ENCODE data around the gene CDC42BPA.
A peak's percentile ranks its signal among the peaks of the same experiment; 100 is the strongest.
"Not testable (repeated sequence)": the region's sequence is repeated elsewhere in the genome, so short reads cannot be mapped to it uniquely, and the experiment has no call there.

CDC42BPA gene

GRCh38 chr1:227112538-227112937 lies 205.8 kb downstream of the CDC42BPA start:
- no peak for DNase-seq

GRCh38 chr1:227111782-227112181 lies 206.5 kb downstream of the CDC42BPA start:
- no peak for DNase-seq

DNA sequence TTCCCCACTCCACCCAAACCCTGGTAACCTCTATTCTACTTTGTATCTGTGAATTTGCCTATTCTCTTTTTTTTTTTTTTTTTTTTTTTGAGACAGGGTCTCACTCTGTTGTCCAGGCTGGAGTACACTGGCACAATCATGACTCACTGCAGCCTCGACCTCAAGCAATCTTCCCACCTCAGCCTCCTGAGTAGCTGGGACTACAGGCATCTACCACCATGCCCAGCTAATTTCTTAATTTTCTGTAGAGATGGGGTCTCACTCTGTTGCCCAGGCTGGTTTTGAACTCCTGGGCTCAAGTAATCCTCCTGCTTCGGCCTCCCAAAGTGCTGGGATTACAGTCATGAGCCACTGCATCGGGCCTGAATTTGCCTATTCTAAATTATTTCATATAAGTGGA lies 213.0 kb downstream of the CDC42BPA start:
- DNase-seq = not testable (repeated sequence)

DNA sequence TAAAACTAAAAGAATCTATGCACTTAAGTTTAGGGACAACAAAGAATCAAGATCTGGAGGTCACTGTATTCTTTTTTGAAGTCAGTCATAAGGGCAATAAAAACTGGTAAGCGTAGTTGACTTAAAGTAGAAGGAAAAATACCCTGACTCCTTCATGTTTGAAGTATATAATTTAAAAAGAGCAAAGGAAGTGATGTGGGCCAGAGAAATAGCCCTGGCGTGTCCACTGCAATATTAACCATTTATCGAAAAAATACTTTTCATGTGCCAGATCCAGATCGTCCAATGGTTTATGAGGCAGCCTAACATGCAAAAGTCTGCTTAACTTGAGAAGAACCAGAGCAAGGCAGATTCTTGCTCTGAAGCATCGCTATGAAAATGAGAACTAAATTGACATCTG lies 216.2 kb downstream of the CDC42BPA start:
- DNase-seq = no peak

DNA sequence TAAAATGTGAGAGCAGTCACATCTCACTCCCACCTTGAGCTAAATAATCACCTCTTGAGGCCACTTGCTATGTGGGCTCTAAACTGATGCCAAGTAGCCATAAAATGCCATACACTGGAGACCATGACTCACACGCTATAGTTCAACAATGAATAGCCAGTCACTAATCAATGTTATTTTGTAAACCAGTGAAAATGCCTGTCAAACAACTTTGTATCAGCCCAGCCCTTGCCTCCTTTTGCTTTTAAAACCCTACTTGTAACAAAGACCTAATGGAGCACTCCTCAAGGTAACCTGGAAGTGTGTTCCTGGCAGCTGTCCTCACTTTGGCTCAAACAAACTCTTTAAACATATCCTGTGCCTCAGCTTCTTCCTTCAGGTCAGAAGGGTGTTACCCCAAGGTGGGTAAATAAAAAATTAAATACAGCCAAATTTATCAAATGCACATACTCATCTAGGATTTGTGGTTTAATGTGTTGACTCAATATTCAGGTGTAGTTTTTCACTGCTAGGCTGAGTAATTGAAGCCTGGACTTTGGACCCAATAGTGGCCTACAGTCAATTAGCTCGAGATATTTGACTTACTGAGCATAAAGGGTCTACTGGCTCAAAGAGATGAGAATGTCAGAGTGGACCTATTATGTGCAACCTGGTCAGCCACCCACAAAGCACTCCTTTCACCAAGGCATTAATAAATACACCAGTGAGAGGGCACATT lies 223.9 kb downstream of the CDC42BPA start:
- DNase-seq = no peak

- no peak for DNase-seq
These were observed 225.0 kb downstream of the CDC42BPA start for GRCh38 chr1:227093309-227093708.

GRCh38 chr1:227092069-227092468 lies 226.2 kb downstream of the CDC42BPA start:
- DNase-seq = no peak

DNA sequence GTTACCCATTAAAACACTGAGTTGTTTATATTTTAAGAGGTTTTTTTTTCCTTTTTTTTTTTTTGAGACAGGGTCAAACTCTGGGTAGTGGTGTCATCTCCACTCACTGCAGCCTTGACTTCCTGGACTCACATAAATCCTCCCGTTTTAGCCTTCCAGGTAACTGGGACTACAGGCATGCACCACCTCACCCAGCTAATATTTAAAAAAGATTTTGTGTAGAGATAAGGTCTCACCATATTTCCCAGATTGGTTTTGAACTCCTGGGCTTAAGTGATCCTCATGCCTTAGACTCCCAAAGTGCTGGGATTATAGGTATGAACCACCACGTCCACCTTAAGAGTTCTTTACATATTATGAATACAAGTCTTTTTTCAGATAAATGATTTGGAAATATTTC lies 231.7 kb downstream of the CDC42BPA start:
- no peak for DNase-seq

- no peak for DNase-seq
These were observed 235.1 kb downstream of the CDC42BPA start for GRCh38 chr1:227082999-227083746.

DNA sequence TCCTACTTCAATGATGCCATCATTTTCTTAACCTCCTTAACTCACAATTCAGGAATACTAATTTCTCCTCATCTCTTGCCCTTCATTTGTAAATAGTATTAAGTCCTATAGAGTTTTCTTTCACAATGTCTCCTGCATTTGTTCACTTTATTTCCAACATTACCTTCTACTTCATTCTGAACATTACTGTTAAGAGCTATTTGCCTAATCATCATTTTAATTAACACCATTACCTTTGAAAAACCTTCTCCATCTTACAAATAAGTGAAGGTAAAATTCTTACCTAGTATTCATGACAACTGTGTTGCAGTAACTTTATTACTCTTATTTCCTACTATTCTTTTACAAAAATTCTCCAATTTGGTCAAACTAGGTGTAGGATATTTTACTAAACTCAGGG lies 240.5 kb downstream of the CDC42BPA start:
- no peak for DNase-seq

DNA sequence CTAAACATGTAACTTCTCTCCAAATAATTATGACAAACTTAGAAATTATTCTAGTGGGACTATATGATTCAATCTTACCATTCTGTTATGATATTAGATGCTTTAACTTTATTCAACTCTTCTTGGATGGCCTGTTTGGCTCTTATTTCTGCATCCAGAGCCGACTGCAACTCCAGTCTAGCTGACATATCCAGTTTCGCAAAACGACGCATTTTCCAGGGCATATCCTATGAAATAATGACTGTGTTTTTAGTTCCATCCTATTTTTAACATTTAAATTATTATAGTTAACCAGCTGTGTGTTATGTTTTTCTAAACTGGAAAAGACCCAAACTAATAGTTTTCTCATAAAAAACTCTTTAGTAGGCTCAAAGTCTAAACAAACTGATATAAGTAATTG lies 244.5 kb downstream of the CDC42BPA start:
- no peak for DNase-seq

DNA sequence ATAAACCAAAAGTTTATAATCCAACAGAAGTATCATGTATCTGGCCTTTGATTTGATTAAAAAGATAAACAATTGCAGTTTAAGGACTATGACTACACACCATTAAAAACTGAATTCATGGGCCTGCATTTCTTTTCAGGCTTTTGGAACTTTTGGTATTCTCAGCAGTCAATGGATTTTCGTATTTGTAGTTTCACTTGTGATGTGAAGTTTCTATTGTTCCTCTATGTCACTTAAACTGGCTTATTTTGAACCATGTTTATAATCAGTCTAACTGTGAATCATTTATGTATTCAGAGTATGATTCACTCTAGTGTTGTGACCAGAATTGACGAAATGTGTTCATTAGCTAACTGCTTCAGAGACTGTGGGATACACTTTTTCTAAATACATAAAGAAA lies 245.3 kb downstream of the CDC42BPA start:
- DNase-seq = no peak

DNA sequence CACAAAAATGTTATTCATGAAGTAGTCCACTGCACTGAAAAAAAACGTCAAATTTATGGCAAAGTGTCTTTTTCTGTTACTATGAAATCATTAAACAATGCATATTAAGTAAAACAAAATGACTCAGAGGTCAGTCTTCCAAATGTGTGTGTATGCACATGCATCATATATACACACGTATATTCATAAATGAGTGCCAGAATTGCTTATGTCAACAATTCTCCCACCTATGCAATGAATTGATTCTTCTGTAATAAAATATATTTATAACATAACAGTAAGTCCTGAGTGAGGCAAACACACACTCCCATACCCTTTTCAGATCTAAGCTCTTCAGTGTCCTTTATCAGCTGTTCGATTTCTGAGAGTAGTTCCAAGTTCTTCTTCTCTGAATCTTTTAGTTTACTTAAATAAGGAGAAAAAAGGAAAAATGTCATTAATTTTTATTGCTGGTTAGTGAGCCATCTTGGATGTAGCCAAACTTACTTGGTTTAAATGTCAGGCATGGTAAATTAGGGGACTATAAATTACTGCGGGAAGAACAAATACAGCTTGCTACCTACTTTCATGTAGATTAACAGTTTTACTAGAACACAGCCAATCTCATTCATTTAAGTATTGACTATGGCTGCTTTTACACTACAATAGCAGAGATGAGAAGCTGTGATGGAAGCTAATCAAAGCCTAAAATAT lies 246.3 kb downstream of the CDC42BPA start:
- DNase-seq = no peak

GRCh38 chr1:227070638-227071285 lies 247.5 kb downstream of the CDC42BPA start:
- DNase-seq = no peak

GRCh38 chr1:227069490-227069889 lies 248.8 kb downstream of the CDC42BPA start:
- no peak for DNase-seq

DNA sequence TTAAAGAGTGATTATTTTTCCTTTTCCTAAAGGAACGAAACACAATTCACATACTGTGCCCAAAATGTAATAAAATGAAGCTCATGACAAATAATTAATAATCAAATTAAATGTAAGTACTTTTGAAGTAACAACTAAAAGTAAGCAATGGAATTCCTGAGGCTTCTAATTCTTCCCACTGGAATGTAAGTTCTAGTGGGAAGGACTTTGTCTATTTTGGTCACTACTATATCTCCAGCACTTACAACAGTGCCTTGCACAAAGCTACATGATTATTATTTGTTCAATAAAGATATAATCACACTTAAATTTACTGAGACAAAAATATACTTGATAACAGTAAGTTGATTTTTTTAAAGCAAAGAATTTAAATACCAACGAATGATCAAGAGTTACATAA lies 249.4 kb downstream of the CDC42BPA start:
- DNase-seq = no peak

GRCh38 chr1:227066999-227067398 lies 251.3 kb downstream of the CDC42BPA start:
- no peak for DNase-seq

- no peak for DNase-seq
These were observed 253.0 kb downstream of the CDC42BPA start for GRCh38 chr1:227065311-227065710.

DNA sequence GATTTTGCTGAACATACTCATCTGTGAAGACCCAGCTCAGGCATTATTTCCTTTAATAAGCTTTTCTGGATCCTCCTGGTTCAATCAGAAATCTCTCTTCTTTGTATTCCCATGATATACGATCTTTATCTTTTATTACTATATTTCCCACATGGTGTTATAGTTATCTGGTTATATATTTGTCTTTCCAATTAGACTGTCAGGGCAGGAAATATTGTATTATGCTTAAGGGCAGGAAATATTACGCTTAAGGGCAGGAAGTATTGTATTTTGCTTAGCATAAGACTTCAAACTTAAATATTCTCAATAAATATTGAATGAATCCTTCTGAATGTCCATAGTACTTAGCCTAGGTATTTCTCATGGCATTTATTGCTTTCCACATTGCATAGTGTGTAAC lies 256.0 kb downstream of the CDC42BPA start:
- no peak for DNase-seq

DNA sequence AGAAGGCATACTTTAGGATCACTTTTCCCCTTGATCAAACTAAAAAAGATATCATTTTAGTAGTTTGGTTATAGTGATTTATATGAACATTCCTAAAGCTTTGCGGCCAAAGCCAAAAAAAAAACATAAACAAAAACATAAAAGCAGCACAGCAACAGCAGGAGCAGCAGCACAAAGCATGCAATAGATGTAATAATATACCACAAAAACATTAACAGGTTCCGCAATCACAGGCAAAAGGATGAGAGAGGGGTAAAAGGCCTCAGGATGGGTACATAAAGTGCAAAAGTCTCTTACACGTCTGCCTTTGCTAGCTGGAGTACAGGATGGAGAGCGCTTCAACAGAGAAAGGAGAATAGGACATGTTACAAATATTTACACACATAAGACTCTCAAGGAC lies 259.2 kb downstream of the CDC42BPA start:
- peak; percentile 15 for DNase-seq

GRCh38 chr1:227058321-227058751 lies 260.0 kb downstream of the CDC42BPA start:
- DNase-seq = no peak

DNA sequence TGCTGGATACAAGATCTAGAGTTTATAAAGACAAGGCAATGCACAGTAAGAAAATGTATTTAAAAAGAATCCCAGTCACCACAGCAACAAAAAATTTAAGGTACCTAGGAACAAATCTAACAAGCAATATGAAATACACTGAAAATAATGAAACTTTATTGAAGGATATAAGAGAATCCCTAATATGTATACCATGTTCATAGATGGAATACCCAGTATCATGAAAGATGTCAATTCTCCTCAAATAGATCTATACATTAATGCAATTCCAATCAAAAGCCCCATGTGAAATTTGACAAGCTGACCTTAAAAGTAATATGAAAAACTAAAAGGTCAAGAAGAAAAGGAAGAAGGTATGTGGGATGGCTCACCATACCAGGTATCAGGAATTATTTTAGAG lies 269.0 kb downstream of the CDC42BPA start:
- DNase-seq = no peak

DNA sequence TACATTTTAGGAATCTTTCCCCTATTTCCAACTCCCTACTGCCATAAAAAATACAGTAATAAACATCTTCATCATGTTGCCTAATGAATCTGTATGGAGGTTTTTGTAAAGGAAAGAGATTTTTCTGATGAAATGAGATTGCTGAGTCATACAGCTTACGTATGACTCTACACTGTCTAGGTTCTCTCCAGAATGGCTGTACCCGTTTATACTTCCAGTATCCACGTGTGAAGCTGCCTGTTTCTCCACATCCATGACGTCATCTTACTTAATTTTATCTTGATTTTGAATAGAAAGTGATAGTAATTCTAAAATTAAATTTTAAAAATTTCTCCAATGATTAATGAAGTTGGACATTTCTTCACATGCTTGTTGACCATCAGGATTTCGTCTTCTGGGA lies 274.5 kb downstream of the CDC42BPA start:
- no peak for DNase-seq
